ENCODE data around the gene INVS.

DNA sequence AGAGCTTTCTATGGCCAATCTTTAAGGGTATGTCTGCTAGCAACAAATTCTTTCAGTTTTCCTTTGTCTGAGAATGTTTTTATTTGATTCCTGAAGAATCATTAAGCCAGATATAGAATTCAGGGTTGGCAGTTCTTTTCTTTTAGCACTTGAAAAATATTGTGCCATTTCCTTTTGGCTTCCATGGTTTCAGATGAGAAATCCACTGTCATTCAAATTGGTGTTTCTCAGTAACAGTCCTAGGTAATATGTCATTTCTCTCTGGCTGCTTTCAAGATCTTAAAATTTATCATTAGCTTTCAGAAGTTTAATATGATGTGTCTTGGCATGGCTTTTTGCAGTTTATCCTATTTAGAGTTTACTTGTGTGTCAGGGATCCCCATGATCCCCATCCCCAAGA is 186.0 kb downstream of the INVS start:
- TF ChIP-seq POLR2A (IDR thresholded peaks at IDR 0.05): no peak
- TF ChIP-seq, protein P1, sequence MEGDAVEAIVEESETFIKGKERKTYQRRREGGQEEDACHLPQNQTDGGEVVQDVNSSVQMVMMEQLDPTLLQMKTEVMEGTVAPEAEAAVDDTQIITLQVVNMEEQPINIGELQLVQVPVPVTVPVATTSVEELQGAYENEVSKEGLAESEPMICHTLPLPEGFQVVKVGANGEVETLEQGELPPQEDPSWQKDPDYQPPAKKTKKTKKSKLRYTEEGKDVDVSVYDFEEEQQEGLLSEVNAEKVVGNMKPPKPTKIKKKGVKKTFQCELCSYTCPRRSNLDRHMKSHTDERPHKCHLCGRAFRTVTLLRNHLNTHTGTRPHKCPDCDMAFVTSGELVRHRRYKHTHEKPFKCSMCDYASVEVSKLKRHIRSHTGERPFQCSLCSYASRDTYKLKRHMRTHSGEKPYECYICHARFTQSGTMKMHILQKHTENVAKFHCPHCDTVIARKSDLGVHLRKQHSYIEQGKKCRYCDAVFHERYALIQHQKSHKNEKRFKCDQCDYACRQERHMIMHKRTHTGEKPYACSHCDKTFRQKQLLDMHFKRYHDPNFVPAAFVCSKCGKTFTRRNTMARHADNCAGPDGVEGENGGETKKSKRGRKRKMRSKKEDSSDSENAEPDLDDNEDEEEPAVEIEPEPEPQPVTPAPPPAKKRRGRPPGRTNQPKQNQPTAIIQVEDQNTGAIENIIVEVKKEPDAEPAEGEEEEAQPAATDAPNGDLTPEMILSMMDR (IDR thresholded peaks at IDR 0.05): no peak
